HEK293 (cell line): ENCODE data around the gene ACSL4.

Source experiments
- CTCF ChIA-PET: fragments of 350-600 bp; formaldehyde crosslinking; extraction: SDS; loops from one replicate; lab custom pipeline; 2021; ENCODE audit warnings: antibody characterized with exemption; lab: Yijun Ruan, JAX
- POLR2A ChIA-PET: fragments of 300-600 bp; formaldehyde crosslinking; extraction: SDS; loops from one replicate; lab custom pipeline; 2020; ENCODE audit warnings: antibody characterized with exemption, inconsistent platforms; lab: Yijun Ruan, JAX
- H3K27ac ChIP-seq: fragments of 200-500 bp; sonication (Bioruptor generic); 2 replicates; pipeline ENCODE4 v1.5.1; 2014; ENCODE audit warnings: low read depth, low read length, control low read depth, inconsistent platforms; ENCODE audit errors: extremely low read depth
- H3K36me3 ChIP-seq, 2 experiments: fragments of 200-500 bp in 1 of 2; sonication (Bioruptor generic) in 1 of 2; 1 replicate in 1 of 2; 2 replicates in 1 of 2; pipeline ENCODE4 v1.5.1; 2014 to 2017; ENCODE audit warnings: inconsistent platforms in 2 of 2, low read length in 2 of 2; ENCODE audit not compliant: control insufficient read depth in 2 of 2, insufficient read depth in 1 of 2
- H3K4me1 ChIP-seq: fragments of 200-500 bp; sonication (Bioruptor generic); 2 replicates; pipeline ENCODE4 v1.5.1; 2014; ENCODE audit warnings: mild to moderate bottlenecking, low read length, inconsistent platforms; ENCODE audit not compliant: control insufficient read depth, insufficient read depth
- H3K4me3 ChIP-seq: 2 replicates; pipeline ENCODE4 v1.5.1; 2011; ENCODE audit warnings: low read depth, mild to moderate bottlenecking, control low read depth, low read length, moderate library complexity
- H3K9me3 ChIP-seq: fragments of 200-500 bp; sonication (Bioruptor generic); 2 replicates; pipeline ENCODE4 v1.5.1; 2014; ENCODE audit warnings: low read depth, low read length, inconsistent platforms; ENCODE audit not compliant: control insufficient read depth, insufficient read depth
- GLIS1 ChIP-seq: fragments of 450-650 bp; formaldehyde crosslinking; IDR thresholded peaks from 2 replicates; pipeline ENCODE4 v1.5.1; 2016; ENCODE audit warnings: missing biosample characterization, missing genetic modification characterization
- KLF9 ChIP-seq: fragments of 450-650 bp; formaldehyde crosslinking; IDR thresholded peaks from 2 replicates; pipeline ENCODE4 v1.5.1; 2016; ENCODE audit warnings: missing biosample characterization, missing genetic modification characterization, low read depth
- SCRT1 ChIP-seq: fragments of 450-650 bp; formaldehyde crosslinking; IDR thresholded peaks from 2 replicates; pipeline ENCODE4 v1.5.1; 2016; ENCODE audit warnings: missing biosample characterization, missing genetic modification characterization, borderline replicate concordance
- TCF7L2 ChIP-seq: IDR thresholded peaks from 2 replicates; pipeline ENCODE4 v1.6.1; 2011; ENCODE audit warnings: low read depth, mild to moderate bottlenecking, inconsistent platforms, low read length, moderate library complexity, borderline replicate concordance
- YY2 ChIP-seq: fragments of 450-650 bp; formaldehyde crosslinking; IDR thresholded peaks from 2 replicates; pipeline ENCODE4 v1.5.1; 2016; ENCODE audit warnings: missing biosample characterization, missing genetic modification characterization
- ZBTB1 ChIP-seq: fragments of 450-650 bp; formaldehyde crosslinking; IDR thresholded peaks from 2 replicates; pipeline ENCODE4 v1.5.1; 2016; ENCODE audit warnings: missing biosample characterization, missing genetic modification characterization
- ZBTB44 ChIP-seq: fragments of 450-650 bp; IDR thresholded peaks from 2 replicates; pipeline ENCODE4 v1.5.1; 2018; ENCODE audit warnings: missing biosample characterization, mild to moderate bottlenecking, missing genetic modification characterization
- ZNF114 ChIP-seq: fragments of 450-650 bp; formaldehyde crosslinking; IDR thresholded peaks from 2 replicates; pipeline ENCODE4 v1.5.0; 2017; ENCODE audit warnings: missing biosample characterization, missing genetic modification characterization
- ZNF133 ChIP-seq: fragments of 450-650 bp; formaldehyde crosslinking; IDR thresholded peaks from 2 replicates; pipeline ENCODE4 v1.5.1; 2016; ENCODE audit warnings: missing biosample characterization, missing genetic modification characterization
- ZNF2 ChIP-seq: fragments of 450-650 bp; formaldehyde crosslinking; IDR thresholded peaks from 2 replicates; pipeline ENCODE4 v1.5.1; 2016; ENCODE audit warnings: missing biosample characterization, missing genetic modification characterization
- ZNF302 ChIP-seq: fragments of 450-650 bp; formaldehyde crosslinking; IDR thresholded peaks from 2 replicates; pipeline ENCODE4 v1.5.1; 2016; ENCODE audit warnings: missing biosample characterization, missing genetic modification characterization, low read depth
- ZNF391 ChIP-seq: fragments of 450-650 bp; formaldehyde crosslinking; IDR thresholded peaks from 2 replicates; pipeline ENCODE4 v1.5.1; 2016; ENCODE audit warnings: low read depth, missing biosample characterization, missing genetic modification characterization, borderline replicate concordance
- ZNF529 ChIP-seq: fragments of 450-650 bp; formaldehyde crosslinking; IDR thresholded peaks from 2 replicates; pipeline ENCODE4 v1.5.1; 2017; ENCODE audit warnings: missing genetic modification characterization, missing biosample characterization; ENCODE audit not compliant: insufficient replicate concordance
- ZNF560 ChIP-seq: fragments of 450-650 bp; formaldehyde crosslinking; IDR thresholded peaks from 2 replicates; pipeline ENCODE4 v1.5.1; 2017; ENCODE audit warnings: missing biosample characterization, missing genetic modification characterization, borderline replicate concordance
- ZNF585B ChIP-seq: fragments of 450-650 bp; formaldehyde crosslinking; IDR thresholded peaks from 2 replicates; pipeline ENCODE4 v1.5.1; 2016; ENCODE audit warnings: missing biosample characterization, missing genetic modification characterization
- ZNF621 ChIP-seq: fragments of 450-650 bp; formaldehyde crosslinking; IDR thresholded peaks from 2 replicates; pipeline ENCODE4 v1.5.1; 2017; ENCODE audit warnings: missing biosample characterization, missing genetic modification characterization
- ZNF654 ChIP-seq: fragments of 450-650 bp; formaldehyde crosslinking; IDR thresholded peaks from 2 replicates; pipeline ENCODE4 v1.5.1; 2016; ENCODE audit warnings: low read depth, missing biosample characterization, missing genetic modification characterization
- ZNF701 ChIP-seq: fragments of 450-650 bp; formaldehyde crosslinking; IDR thresholded peaks from 2 replicates; pipeline ENCODE4 v1.5.1; 2016; ENCODE audit warnings: missing biosample characterization, missing genetic modification characterization
- ZNF777 ChIP-seq: fragments of 450-650 bp; formaldehyde crosslinking; IDR thresholded peaks from 2 replicates; pipeline ENCODE4 v1.5.1; 2017; ENCODE audit warnings: missing biosample characterization, missing genetic modification characterization, borderline replicate concordance
- ZNF792 ChIP-seq: fragments of 450-650 bp; formaldehyde crosslinking; IDR thresholded peaks from 2 replicates; pipeline ENCODE4 v1.5.1; 2016; ENCODE audit warnings: missing biosample characterization, missing genetic modification characterization
- TF ChIP-seq, protein P1 (sequence below): fragments of 450-650 bp; formaldehyde crosslinking; IDR thresholded peaks from 2 replicates; pipeline ENCODE4 v1.5.1; 2016; ENCODE audit warnings: missing biosample characterization, missing genetic modification characterization
- TF ChIP-seq, protein P2 (sequence below): fragments of 450-650 bp; formaldehyde crosslinking; IDR thresholded peaks from 2 replicates; pipeline ENCODE4 v1.5.1; 2016; ENCODE audit warnings: missing biosample characterization, missing genetic modification characterization
- TF ChIP-seq, protein P3 (sequence below): fragments of 450-650 bp; formaldehyde crosslinking; IDR thresholded peaks from 2 replicates; pipeline ENCODE4 v1.5.1; 2016; ENCODE audit warnings: missing biosample characterization, missing genetic modification characterization
- TF ChIP-seq, protein P4 (sequence below): fragments of 450-650 bp; formaldehyde crosslinking; IDR thresholded peaks from 2 replicates; pipeline ENCODE4 v1.5.1; 2016; ENCODE audit warnings: missing biosample characterization, missing genetic modification characterization

Gene ACSL4

GRCh38 chrX:109635146-109635545, 97.9 kb downstream of the ACSL4 start:
- CTCF ChIA-PET: interaction anchor here (0.6 to 5.5 kb wide), 33 partner anchors 8 to 401 kb away, joined by 3 to 110 read pairs (median 4); partner anchors contain the start of gene GUCY2F
- no peak overlapping the region for H3K27ac ChIP-seq
- H3K4me1 ChIP-seq: no peaks in the 10 kb centered on the region
- no peaks in the 10 kb centered on the region for H3K36me3 ChIP-seq
- POLR2A ChIA-PET: no interaction called here
- H3K9me3 ChIP-seq: no peaks in the 10 kb centered on the region
- TF ChIP-seq ZNF114 (tag by site-specific recombination) (no peak), ZNF777 (tag by site-specific recombination) (no peak), SCRT1 (tag by site-specific recombination) (no peak), ZNF654 (tag by site-specific recombination) (0 out of 2 replicates have a peak, but pooled peaks have one; percentile 24), ZNF701 (no peak), ZNF560 (tag by site-specific recombination) (no peak), ZNF133 (no peak), TCF7L2 (no peak), ZBTB44 (tag by site-specific recombination) (no peak), ZNF621 (tag by site-specific recombination) (no peak), KLF9 (tag by site-specific recombination) (no peak), ZNF391 (tag by site-specific recombination) (no peak), ZNF585B (tag by site-specific recombination) (no peak), ZNF792 (tag by site-specific recombination) (no peak), GLIS1 (tag by site-specific recombination) (peak; percentile 32; the same call in 1 of the 2 replicates), ZNF302 (tag by site-specific recombination) (no peak), ZBTB1 (no peak)
- TF ChIP-seq, protein P1, sequence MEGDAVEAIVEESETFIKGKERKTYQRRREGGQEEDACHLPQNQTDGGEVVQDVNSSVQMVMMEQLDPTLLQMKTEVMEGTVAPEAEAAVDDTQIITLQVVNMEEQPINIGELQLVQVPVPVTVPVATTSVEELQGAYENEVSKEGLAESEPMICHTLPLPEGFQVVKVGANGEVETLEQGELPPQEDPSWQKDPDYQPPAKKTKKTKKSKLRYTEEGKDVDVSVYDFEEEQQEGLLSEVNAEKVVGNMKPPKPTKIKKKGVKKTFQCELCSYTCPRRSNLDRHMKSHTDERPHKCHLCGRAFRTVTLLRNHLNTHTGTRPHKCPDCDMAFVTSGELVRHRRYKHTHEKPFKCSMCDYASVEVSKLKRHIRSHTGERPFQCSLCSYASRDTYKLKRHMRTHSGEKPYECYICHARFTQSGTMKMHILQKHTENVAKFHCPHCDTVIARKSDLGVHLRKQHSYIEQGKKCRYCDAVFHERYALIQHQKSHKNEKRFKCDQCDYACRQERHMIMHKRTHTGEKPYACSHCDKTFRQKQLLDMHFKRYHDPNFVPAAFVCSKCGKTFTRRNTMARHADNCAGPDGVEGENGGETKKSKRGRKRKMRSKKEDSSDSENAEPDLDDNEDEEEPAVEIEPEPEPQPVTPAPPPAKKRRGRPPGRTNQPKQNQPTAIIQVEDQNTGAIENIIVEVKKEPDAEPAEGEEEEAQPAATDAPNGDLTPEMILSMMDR: 0 out of 2 replicates have a peak, but pooled peaks have one; percentile 7
- TF ChIP-seq, protein P2, sequence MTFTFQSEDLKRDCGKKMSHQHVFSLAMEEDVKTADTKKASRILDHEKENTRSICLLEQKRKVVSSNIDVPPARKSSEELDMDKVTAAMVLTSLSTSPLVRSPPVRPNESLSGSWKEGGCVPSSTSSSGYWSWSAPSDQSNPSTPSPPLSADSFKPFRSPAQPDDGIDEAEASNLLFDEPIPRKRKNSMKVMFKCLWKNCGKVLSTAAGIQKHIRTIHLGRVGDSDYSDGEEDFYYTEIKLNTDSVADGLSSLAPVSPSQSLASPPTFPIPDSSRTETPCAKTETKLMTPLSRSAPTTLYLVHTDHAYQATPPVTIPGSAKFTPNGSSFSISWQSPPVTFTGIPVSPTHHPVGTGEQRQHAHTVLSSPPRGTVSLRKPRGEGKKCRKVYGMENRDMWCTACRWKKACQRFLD (tag by site-specific recombination): no peak
- no peak overlapping the region for H3K4me3 ChIP-seq

DNA sequence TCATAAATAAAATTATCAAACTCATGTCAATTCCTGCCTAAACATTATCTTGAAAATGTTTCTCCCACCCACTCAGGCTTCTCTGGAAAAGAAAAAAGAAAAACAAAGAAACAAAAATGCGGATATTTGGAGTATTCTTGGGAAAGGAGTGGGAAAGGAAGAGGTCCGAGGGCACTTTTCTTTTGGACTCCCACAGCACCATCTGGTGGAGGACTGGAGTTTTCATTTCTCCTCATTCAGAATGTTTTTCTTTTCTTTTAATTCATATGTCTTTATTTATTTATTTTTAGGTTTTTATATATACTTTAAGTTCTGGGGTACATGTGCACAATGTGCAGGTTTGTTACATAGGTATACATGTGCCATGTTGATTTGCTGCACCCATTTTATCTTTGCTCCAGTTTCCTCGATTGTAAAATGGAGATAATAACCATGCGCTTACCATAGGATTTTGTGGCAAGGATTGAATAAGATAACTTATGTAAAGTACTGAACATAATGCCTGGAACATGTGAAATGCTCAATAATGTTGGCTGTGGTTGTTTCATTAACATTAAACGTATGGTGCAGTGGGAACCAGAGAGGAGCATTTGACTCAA, 100.1 kb downstream of the ACSL4 start:
- no peak overlapping the region for H3K27ac ChIP-seq
- H3K4me1 ChIP-seq: no peaks in the 10 kb centered on the region
- ChIA-PET CTCF (interaction anchor here (0.6 to 5.5 kb wide), 20 partner anchors 11 to 1614 kb away, joined by 3 to 110 read pairs (median 6); partner anchors contain the start of gene NXT2), POLR2A (no interaction called here)
- H3K4me3 ChIP-seq: no peak overlapping the region
- H3K9me3 ChIP-seq: no peaks in the 10 kb centered on the region
- H3K36me3 ChIP-seq: no peaks in the 10 kb centered on the region
- TF ChIP-seq ZNF2 (tag by site-specific recombination) (peak; percentile 68; the same call in 1 of the 2 replicates), ZNF529 (tag by site-specific recombination) (no peak), ZNF701 (no peak), YY2 (tag by site-specific recombination) (no peak), ZNF560 (tag by site-specific recombination) (no peak), ZNF654 (tag by site-specific recombination) (peak; percentile 68)
- TF ChIP-seq, protein P1: peak; percentile 14; the same call in 1 of the 2 replicates
- TF ChIP-seq, protein P3, sequence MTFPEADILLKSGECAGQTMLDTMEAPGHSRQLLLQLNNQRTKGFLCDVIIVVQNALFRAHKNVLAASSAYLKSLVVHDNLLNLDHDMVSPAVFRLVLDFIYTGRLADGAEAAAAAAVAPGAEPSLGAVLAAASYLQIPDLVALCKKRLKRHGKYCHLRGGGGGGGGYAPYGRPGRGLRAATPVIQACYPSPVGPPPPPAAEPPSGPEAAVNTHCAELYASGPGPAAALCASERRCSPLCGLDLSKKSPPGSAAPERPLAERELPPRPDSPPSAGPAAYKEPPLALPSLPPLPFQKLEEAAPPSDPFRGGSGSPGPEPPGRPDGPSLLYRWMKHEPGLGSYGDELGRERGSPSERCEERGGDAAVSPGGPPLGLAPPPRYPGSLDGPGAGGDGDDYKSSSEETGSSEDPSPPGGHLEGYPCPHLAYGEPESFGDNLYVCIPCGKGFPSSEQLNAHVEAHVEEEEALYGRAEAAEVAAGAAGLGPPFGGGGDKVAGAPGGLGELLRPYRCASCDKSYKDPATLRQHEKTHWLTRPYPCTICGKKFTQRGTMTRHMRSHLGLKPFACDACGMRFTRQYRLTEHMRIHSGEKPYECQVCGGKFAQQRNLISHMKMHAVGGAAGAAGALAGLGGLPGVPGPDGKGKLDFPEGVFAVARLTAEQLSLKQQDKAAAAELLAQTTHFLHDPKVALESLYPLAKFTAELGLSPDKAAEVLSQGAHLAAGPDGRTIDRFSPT: no peak
- TF ChIP-seq, protein P4, sequence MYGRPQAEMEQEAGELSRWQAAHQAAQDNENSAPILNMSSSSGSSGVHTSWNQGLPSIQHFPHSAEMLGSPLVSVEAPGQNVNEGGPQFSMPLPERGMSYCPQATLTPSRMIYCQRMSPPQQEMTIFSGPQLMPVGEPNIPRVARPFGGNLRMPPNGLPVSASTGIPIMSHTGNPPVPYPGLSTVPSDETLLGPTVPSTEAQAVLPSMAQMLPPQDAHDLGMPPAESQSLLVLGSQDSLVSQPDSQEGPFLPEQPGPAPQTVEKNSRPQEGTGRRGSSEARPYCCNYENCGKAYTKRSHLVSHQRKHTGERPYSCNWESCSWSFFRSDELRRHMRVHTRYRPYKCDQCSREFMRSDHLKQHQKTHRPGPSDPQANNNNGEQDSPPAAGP (tag by site-specific recombination): no peak
